K562 (cell line): Measurements from ENCODE around the gene GDF15. TPM values are rescaled to one million over a fixed set of nuclear protein-coding genes. Genes with fewer than 3 reads are reported as not detected.
A peak's percentile ranks its signal among the peaks of the same experiment; 100 is the strongest.

Source experiments
- CTBP1 ChIP-seq: fragments of 450-650 bp; IDR thresholded peaks from 2 replicates; pipeline ENCODE4 v1.6.1; 2016; ENCODE audit warnings: borderline replicate concordance
- ELF2 ChIP-seq: fragments of 250-450 bp; sonication (Bioruptor Pico); IDR thresholded peaks from 2 replicates; pipeline ENCODE4 v1.5.0; 2021; ENCODE audit warnings: mild to moderate bottlenecking
- ERF ChIP-seq: fragments of 450-650 bp; formaldehyde crosslinking; IDR thresholded peaks from 2 replicates; pipeline ENCODE4 v1.4.0; 2020; ENCODE audit warnings: mild to moderate bottlenecking, mixed read lengths
- PHF8 ChIP-seq: fragments of 200-600 bp; sonication (generic); IDR thresholded peaks from 2 replicates; pipeline ENCODE4 v1.6.1; 2012; ENCODE audit warnings: mixed run types, mild to moderate bottlenecking, inconsistent platforms, low read length, moderate library complexity, borderline replicate concordance
- POLR2G ChIP-seq: fragments of 200-400 bp; formaldehyde crosslinking; IDR thresholded peaks from 2 replicates; pipeline ENCODE4 v1.6.1; 2017; ENCODE audit warnings: low read depth, mild to moderate bottlenecking, antibody characterized with exemption, low read length, moderate library complexity
- ZBTB17 ChIP-seq: fragments of 450-650 bp; formaldehyde crosslinking; IDR thresholded peaks from 2 replicates; pipeline ENCODE4 v1.4.0; 2020; ENCODE audit warnings: mild to moderate bottlenecking
- ZNF507 ChIP-seq: conservative IDR thresholded peaks from 2 replicates; pipeline ENCODE4 v1.6.1; 2017; ENCODE audit warnings: missing genetic modification characterization, missing compliant biosample characterization
- ZNF764 ChIP-seq: fragments of 250-450 bp; sonication (Bioruptor Pico); IDR thresholded peaks from 2 replicates; pipeline ENCODE4 v1.4.0; 2020; ENCODE audit warnings: low read depth, mild to moderate bottlenecking, moderate library complexity
- ZNF77 ChIP-seq: fragments of 250-450 bp; sonication (Bioruptor Pico); IDR thresholded peaks from 2 replicates; pipeline ENCODE4 v1.5.0; 2020
- polyA plus RNA-seq, 8 experiments: library from polyadenylated mRNA; depleted of rRNA in 4 of 8; stranded (reverse) in 5 of 8; unstranded in 3 of 8; fragments of >200 nt; fragmentation: Nextera tagmentation in 2 of 8; fragmentation: Illumina TruSeq in 1 of 8; extraction: Ambion mirVana in 2 of 8; extraction: Trizol in 1 of 8; gene quantifications; 2 replicates each; pipeline versions ENCODE4 v1.2.1 to v1.2.3, GENCODE V29; 2011 to 2014; ENCODE audit warnings: inconsistent platforms in 1 of 8, missing spikeins in 1 of 8
- total RNA-seq, 7 experiments: library from RNA; depleted of rRNA in 6 of 7; stranded (reverse); fragments of >200 nt in 6 of 7; fragmentation: Illumina TruSeq in 2 of 7; extraction: Trizol in 2 of 7; gene quantifications; 2 replicates each; pipeline versions ENCODE4 v1.2.1 to v1.2.3, GENCODE V29; 2011 to 2021; ENCODE audit warnings: low replicate concordance in 1 of 7
- TF ChIP-seq, protein P1 (sequence below): fragments of 250-450 bp; sonication (Bioruptor Pico); IDR thresholded peaks from 2 replicates; pipeline ENCODE4 v1.5.0; 2020; ENCODE audit warnings: mild to moderate bottlenecking
- TF ChIP-seq, protein P2 (sequence below): fragments of 250-450 bp; sonication (Bioruptor Pico); IDR thresholded peaks from 2 replicates; pipeline ENCODE4 v1.5.0; 2020; ENCODE audit warnings: mild to moderate bottlenecking, borderline replicate concordance
- TF ChIP-seq, protein P3 (sequence below): sonication (generic); formaldehyde crosslinking; IDR thresholded peaks from 2 replicates; pipeline ENCODE4 v1.8.0; 2022; ENCODE audit warnings: missing genetic modification reagents, mild to moderate bottlenecking, moderate library complexity, borderline replicate concordance
- TF ChIP-seq, protein P4 (sequence below), 2 experiments: fragments of 450-650 bp; conservative IDR thresholded peaks; 2 replicates each; pipeline ENCODE4 v1.6.1; 2017; ENCODE audit warnings: mild to moderate bottlenecking in 2 of 2, moderate library complexity in 2 of 2
- TF ChIP-seq, protein P5 (sequence below): fragments of 200-800 bp; sonication (Bioruptor generic); IDR thresholded peaks from 2 replicates; pipeline ENCODE4 v1.6.1; 2017; ENCODE audit warnings: missing genetic modification characterization, missing compliant biosample characterization
- TF ChIP-seq, protein P6 (sequence below), 2 experiments: fragments of 200-800 bp in 1 of 2; sonication (Bioruptor generic) in 1 of 2; sonication (generic) in 1 of 2; formaldehyde crosslinking in 1 of 2; IDR thresholded peaks in 1 of 2; conservative IDR thresholded peaks in 1 of 2; 2 replicates each; pipeline versions ENCODE4 v1.5.0 to v1.6.1; 2016 to 2020; ENCODE audit warnings: missing compliant biosample characterization in 1 of 2, missing genetic modification characterization in 1 of 2, missing genetic modification reagents in 1 of 2

GDF15 gene
- total and polyA plus RNA-seq, 9 of the 15 experiments (the other 6 are each of a cell fraction or from before 2014, with no cell fraction given) = 2.3 to 82.4 (median 12.5) TPM

DNA sequence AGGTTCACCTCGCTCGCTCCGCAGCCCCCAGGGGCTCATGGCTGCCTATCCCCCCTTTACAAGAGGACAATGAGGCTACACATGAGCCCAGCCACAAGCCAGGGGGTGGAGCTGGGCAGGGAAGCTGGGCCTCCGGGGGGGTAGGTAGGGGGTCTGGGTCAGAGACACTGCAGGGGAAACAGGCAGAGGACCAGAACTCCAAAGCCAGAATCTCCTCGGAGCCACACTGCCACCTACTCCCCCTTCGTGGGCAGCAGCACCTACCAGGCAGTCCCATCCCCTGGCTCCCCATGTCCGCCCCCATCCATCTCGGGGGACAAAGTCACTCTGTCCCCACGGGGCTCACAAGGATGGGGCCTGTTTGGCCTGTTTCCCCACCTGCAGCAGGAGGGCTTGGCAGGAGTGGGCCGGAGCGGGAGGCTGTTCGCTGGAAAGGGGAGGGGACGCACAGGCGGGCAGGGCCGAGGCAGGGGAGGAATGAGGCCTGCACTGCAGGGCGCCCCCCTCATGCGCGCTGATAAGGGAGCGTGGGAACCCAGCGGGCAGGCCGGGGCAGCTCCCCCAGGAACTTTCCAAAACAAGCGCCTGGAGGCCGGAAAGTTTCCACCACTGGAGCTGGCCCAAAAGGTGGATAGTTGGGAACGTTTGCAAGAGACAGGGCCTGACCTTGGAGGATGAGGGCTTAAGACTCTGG is 52.5 kb downstream of the GDF15 start (continued):
- TF ChIP-seq, protein P1, sequence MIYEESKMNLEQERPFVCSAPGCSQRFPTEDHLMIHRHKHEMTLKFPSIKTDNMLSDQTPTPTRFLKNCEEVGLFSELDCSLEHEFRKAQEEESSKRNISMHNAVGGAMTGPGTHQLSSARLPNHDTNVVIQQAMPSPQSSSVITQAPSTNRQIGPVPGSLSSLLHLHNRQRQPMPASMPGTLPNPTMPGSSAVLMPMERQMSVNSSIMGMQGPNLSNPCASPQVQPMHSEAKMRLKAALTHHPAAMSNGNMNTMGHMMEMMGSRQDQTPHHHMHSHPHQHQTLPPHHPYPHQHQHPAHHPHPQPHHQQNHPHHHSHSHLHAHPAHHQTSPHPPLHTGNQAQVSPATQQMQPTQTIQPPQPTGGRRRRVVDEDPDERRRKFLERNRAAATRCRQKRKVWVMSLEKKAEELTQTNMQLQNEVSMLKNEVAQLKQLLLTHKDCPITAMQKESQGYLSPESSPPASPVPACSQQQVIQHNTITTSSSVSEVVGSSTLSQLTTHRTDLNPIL (CRISPR knock-in tag) = no peak
- TF ChIP-seq ZNF77 (CRISPR knock-in tag) (no peak), CTBP1 (peak; percentile 78; the same call in 1 of the 2 replicates), ERF (CRISPR knock-in tag) (no peak), ELF2 (CRISPR knock-in tag) (0 out of 2 replicates have a peak, but pooled peaks have one; percentile 16), POLR2G (peak; percentile 68), ZNF507 (tag) (no peak), ZNF764 (CRISPR knock-in tag) (peak; percentile 36; the same call in 1 of the 2 replicates), PHF8 (peak; percentile 40; the same call in 1 of the 2 replicates), ZBTB17 (CRISPR knock-in tag) (peak; percentile 63; the same call in 1 of the 2 replicates)
- TF ChIP-seq, protein P2, sequence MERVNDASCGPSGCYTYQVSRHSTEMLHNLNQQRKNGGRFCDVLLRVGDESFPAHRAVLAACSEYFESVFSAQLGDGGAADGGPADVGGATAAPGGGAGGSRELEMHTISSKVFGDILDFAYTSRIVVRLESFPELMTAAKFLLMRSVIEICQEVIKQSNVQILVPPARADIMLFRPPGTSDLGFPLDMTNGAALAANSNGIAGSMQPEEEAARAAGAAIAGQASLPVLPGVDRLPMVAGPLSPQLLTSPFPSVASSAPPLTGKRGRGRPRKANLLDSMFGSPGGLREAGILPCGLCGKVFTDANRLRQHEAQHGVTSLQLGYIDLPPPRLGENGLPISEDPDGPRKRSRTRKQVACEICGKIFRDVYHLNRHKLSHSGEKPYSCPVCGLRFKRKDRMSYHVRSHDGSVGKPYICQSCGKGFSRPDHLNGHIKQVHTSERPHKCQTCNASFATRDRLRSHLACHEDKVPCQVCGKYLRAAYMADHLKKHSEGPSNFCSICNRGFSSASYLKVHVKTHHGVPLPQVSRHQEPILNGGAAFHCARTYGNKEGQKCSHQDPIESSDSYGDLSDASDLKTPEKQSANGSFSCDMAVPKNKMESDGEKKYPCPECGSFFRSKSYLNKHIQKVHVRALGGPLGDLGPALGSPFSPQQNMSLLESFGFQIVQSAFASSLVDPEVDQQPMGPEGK (CRISPR knock-in tag) = 0 out of 2 replicates have a peak, but pooled peaks have one; percentile 61
- TF ChIP-seq, protein P3, sequence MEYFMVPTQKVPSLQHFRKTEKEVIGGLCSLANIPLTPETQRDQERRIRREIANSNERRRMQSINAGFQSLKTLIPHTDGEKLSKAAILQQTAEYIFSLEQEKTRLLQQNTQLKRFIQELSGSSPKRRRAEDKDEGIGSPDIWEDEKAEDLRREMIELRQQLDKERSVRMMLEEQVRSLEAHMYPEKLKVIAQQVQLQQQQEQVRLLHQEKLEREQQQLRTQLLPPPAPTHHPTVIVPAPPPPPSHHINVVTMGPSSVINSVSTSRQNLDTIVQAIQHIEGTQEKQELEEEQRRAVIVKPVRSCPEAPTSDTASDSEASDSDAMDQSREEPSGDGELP (CRISPR knock-in tag) = peak; percentile 67
- TF ChIP-seq, protein P4, sequence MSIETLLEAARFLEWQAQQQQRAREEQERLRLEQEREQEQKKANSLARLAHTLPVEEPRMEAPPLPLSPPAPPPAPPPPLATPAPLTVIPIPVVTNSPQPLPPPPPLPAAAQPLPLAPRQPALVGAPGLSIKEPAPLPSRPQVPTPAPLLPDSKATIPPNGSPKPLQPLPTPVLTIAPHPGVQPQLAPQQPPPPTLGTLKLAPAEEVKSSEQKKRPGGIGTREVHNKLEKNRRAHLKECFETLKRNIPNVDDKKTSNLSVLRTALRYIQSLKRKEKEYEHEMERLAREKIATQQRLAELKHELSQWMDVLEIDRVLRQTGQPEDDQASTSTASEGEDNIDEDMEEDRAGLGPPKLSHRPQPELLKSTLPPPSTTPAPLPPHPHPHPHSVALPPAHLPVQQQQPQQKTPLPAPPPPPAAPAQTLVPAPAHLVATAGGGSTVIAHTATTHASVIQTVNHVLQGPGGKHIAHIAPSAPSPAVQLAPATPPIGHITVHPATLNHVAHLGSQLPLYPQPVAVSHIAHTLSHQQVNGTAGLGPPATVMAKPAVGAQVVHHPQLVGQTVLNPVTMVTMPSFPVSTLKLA (conservative IDR thresholded peaks at IDR 0.05) = peak in 1 of 2 experiments; percentile 66; a peak in 2 of 4 replicates
- TF ChIP-seq, protein P5, sequence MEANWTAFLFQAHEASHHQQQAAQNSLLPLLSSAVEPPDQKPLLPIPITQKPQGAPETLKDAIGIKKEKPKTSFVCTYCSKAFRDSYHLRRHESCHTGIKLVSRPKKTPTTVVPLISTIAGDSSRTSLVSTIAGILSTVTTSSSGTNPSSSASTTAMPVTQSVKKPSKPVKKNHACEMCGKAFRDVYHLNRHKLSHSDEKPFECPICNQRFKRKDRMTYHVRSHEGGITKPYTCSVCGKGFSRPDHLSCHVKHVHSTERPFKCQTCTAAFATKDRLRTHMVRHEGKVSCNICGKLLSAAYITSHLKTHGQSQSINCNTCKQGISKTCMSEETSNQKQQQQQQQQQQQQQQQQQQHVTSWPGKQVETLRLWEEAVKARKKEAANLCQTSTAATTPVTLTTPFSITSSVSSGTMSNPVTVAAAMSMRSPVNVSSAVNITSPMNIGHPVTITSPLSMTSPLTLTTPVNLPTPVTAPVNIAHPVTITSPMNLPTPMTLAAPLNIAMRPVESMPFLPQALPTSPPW (CRISPR knock-in tag) = peak; percentile 92
- TF ChIP-seq, protein P6, sequence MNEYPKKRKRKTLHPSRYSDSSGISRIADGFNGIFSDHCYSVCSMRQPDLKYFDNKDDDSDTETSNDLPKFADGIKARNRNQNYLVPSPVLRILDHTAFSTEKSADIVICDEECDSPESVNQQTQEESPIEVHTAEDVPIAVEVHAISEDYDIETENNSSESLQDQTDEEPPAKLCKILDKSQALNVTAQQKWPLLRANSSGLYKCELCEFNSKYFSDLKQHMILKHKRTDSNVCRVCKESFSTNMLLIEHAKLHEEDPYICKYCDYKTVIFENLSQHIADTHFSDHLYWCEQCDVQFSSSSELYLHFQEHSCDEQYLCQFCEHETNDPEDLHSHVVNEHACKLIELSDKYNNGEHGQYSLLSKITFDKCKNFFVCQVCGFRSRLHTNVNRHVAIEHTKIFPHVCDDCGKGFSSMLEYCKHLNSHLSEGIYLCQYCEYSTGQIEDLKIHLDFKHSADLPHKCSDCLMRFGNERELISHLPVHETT (CRISPR knock-in tag; conservative IDR thresholded peaks at IDR 0.05 in 1 of 2, IDR thresholded peaks at IDR 0.05 in 1 of 2) = peak in 1 of 2 experiments; percentile 27; a peak in 1 of 4 replicates
